Vagina (tissue), 2 donors: Measurements from ENCODE around the gene TMEM214. TPM values are rescaled to one million over a fixed set of nuclear protein-coding genes. Genes with fewer than 3 reads are reported as not detected.

Source experiments
- DNase-seq, 2 donors: peaks; one replicate each; pipeline ENCODE4 v3.0.0-alpha.2; 2017; ENCODE audit errors: extremely low spot score in 2 of 2
- H3K27ac ChIP-seq: fragments of 200-600 bp; sonication (generic); one replicate; pipeline ENCODE4 v1.5.1; 2019
- H3K27me3 ChIP-seq: fragments of 200-600 bp; sonication (generic); one replicate; pipeline ENCODE4 v1.5.1; 2019
- H3K36me3 ChIP-seq, 2 donors: fragments of 200-600 bp; sonication (generic); one replicate each; pipeline ENCODE4 v1.5.1; 2017 to 2019
- H3K4me1 ChIP-seq: fragments of 200-600 bp; sonication (generic); one replicate; pipeline ENCODE4 v1.5.1; 2019
- H3K4me3 ChIP-seq, 2 donors: fragments of 200-600 bp; sonication (generic); 1 replicate in 1 of 2; 2 replicates in 1 of 2; pipeline ENCODE4 v1.5.1; 2016 to 2019
- H3K9me3 ChIP-seq: fragments of 200-600 bp; sonication (generic); one replicate; pipeline ENCODE4 v1.5.1; 2019
- CTCF ChIP-seq, 3 experiments: fragments of 450-650 bp in 2 of 3; fragments of 200-600 bp in 1 of 3; sonication (generic) in 1 of 3; IDR thresholded peaks; one replicate each; pipeline ENCODE4 v1.5.1; 2017 to 2019; ENCODE audit warnings: antibody characterized with exemption in 3 of 3, mild to moderate bottlenecking in 2 of 3, moderate library complexity in 2 of 3
- POLR2A ChIP-seq, 2 donors: fragments of 450-650 bp; IDR thresholded peaks; one replicate each; pipeline ENCODE4 v1.6.1; 2017; ENCODE audit warnings: antibody characterized with exemption in 2 of 2, mild to moderate bottlenecking in 2 of 2, moderate library complexity in 2 of 2
- POLR2AphosphoS5 ChIP-seq, 2 donors: sonication (generic); formaldehyde crosslinking; IDR thresholded peaks; one replicate each; pipeline ENCODE4 v1.9.0; 2017; ENCODE audit warnings: antibody characterized with exemption in 2 of 2, mild to moderate bottlenecking in 2 of 2, low read depth in 1 of 2; ENCODE audit not compliant: insufficient read depth in 1 of 2
- intact Hi-C: fragments of 100-400 bp; cut with DNase I; formaldehyde crosslinking; loops from one replicate; pipeline ENCODE4 v1.15.1; 2023
- total RNA-seq: library from RNA; depleted of rRNA; stranded (reverse); fragments of >200 nt; gene quantifications from one replicate; pipeline ENCODE4 v1.2.3, GENCODE V29; 2016

Gene TMEM214
- total RNA-seq, 1 donor from 2014 or later, result 53.3 TPM

GRCh38 chr2:27003007-27003406 is 29.8 kb upstream of the TMEM214 start:
- Histone ChIP-seq H3K27me3 (no peaks in the 10 kb centered on the region), H3K9me3 (no peaks in the 10 kb centered on the region), H3K4me3 (no peak overlapping the region), H3K27ac (no peak overlapping the region), H3K36me3 (no peaks in the 10 kb centered on the region), H3K4me1 (no peaks in the 10 kb centered on the region)
- intact Hi-C loops, result no loop called here
- no peak for TF ChIP-seq POLR2A (IDR thresholded peaks at IDR 0.05)
- no peak for TF ChIP-seq CTCF (IDR thresholded peaks at IDR 0.05)
- no peak for TF ChIP-seq POLR2AphosphoS5 (IDR thresholded peaks at IDR 0.05; ENCODE audit: insufficient read depth in 1 of 2, low read depth in 1 of 2)
- no peak for DNase-seq

GRCh38 chr2:27003857-27004256 is 28.9 kb upstream of the TMEM214 start:
- no peak overlapping the region for H3K27ac ChIP-seq
- H3K36me3 ChIP-seq, result no peaks in the 10 kb centered on the region
- H3K9me3 ChIP-seq, result no peaks in the 10 kb centered on the region
- intact Hi-C loops, result no loop called here
- H3K4me1 ChIP-seq, result no peaks in the 10 kb centered on the region
- DNase-seq, result no peak
- H3K27me3 ChIP-seq, result no peaks in the 10 kb centered on the region
- TF ChIP-seq POLR2A (IDR thresholded peaks at IDR 0.05) (no peak), POLR2AphosphoS5 (IDR thresholded peaks at IDR 0.05; ENCODE audit: insufficient read depth in 1 of 2, low read depth in 1 of 2) (no peak), CTCF (IDR thresholded peaks at IDR 0.05) (no peak)
- H3K4me3 ChIP-seq, result no peak overlapping the region

GRCh38 chr2:27006602-27007415 is 26.0 kb upstream of the TMEM214 start:
- no peaks in the 10 kb centered on the region for H3K9me3 ChIP-seq
- H3K27me3 ChIP-seq, result no peaks in the 10 kb centered on the region
- H3K27ac ChIP-seq, result no peak overlapping the region
- H3K4me1 ChIP-seq, result no peaks in the 10 kb centered on the region
- intact Hi-C loops, result no loop called here
- TF ChIP-seq POLR2A (IDR thresholded peaks at IDR 0.05) (no peak), POLR2AphosphoS5 (IDR thresholded peaks at IDR 0.05; ENCODE audit: insufficient read depth in 1 of 2, low read depth in 1 of 2) (no peak), CTCF (IDR thresholded peaks at IDR 0.05) (no peak)
- no peak for DNase-seq
- H3K36me3 ChIP-seq, result no peaks in the 10 kb centered on the region
- no peak overlapping the region for H3K4me3 ChIP-seq

- intact Hi-C loops, result no loop called here
- Histone ChIP-seq H3K27ac (no peak overlapping the region), H3K27me3 (no peaks in the 10 kb centered on the region), H3K4me3 (no peak overlapping the region), H3K36me3 (no peaks in the 10 kb centered on the region), H3K4me1 (no peaks in the 10 kb centered on the region), H3K9me3 (no peaks in the 10 kb centered on the region)
- no peak for TF ChIP-seq POLR2AphosphoS5 (IDR thresholded peaks at IDR 0.05; ENCODE audit: insufficient read depth in 1 of 2, low read depth in 1 of 2)
- TF ChIP-seq POLR2A (IDR thresholded peaks at IDR 0.05), result no peak
- no peak for TF ChIP-seq CTCF (IDR thresholded peaks at IDR 0.05)
- DNase-seq, result no peak
Measured at GRCh38 chr2:27007416-27008374, 25.1 kb upstream of the TMEM214 start.
